GM23338 (cell line): Measurements from ENCODE around the gene SIRT6. TPM values are rescaled to one million over a fixed set of nuclear protein-coding genes. Genes with fewer than 3 reads are reported as not detected.

Experiments
- ATAC-seq: fragments of 200-7000 bp; cut with Tn5 transposase; 3 replicates; pipeline ENCODE4 v1.9.1; 2020
- DNase-seq: peaks from one replicate; pipeline ENCODE4 v3.0.0-alpha.2; 2015; ENCODE audit warnings: low spot score
- H2AFZ ChIP-seq: fragments of 200-600 bp; sonication (generic); 2 replicates; pipeline ENCODE4 v1.8.0; 2016; ENCODE audit warnings: antibody characterized with exemption, mild to moderate bottlenecking, moderate library complexity
- H3F3A ChIP-seq: fragments of 200-600 bp; sonication (generic); replicated peaks from 2 replicates; pipeline ENCODE4 v1.8.0; 2017; ENCODE audit warnings: antibody characterized with exemption, mixed run types, low read depth
- H3K27ac ChIP-seq: fragments of 200-600 bp; sonication (generic); 2 replicates; pipeline ENCODE4 v1.6.1; 2016; ENCODE audit warnings: low read depth
- H3K27me3 ChIP-seq: fragments of 200-600 bp; sonication (generic); 2 replicates; pipeline ENCODE4 v1.8.0; 2016; ENCODE audit warnings: mild to moderate bottlenecking, mixed run types, moderate library complexity; ENCODE audit not compliant: insufficient read depth
- H3K36me3 ChIP-seq: fragments of 200-600 bp; sonication (generic); 2 replicates; pipeline ENCODE4 v1.8.0; 2016; ENCODE audit warnings: mild to moderate bottlenecking; ENCODE audit not compliant: insufficient read depth
- H3K4me1 ChIP-seq: fragments of 200-600 bp; sonication (generic); 2 replicates; pipeline ENCODE4 v1.8.0; 2016; ENCODE audit warnings: mild to moderate bottlenecking, moderate library complexity; ENCODE audit not compliant: insufficient read depth
- H3K4me2 ChIP-seq: fragments of 200-600 bp; sonication (generic); 2 replicates; pipeline ENCODE4 v1.7.1; 2017; ENCODE audit warnings: mixed run types
- H3K4me3 ChIP-seq: fragments of 200-600 bp; sonication (generic); 2 replicates; pipeline ENCODE4 v1.6.1; 2016; ENCODE audit warnings: mixed run types
- H3K79me2 ChIP-seq: fragments of 200-600 bp; sonication (generic); replicated peaks from 2 replicates; pipeline ENCODE4 v1.8.0; 2017; ENCODE audit warnings: mild to moderate bottlenecking; ENCODE audit not compliant: insufficient read depth
- H3K9me2 ChIP-seq: fragments of 200-600 bp; sonication (generic); 2 replicates; pipeline ENCODE4 v1.8.0; 2017; ENCODE audit not compliant: insufficient read depth
- H4K20me1 ChIP-seq: fragments of 200-600 bp; sonication (generic); replicated peaks from 2 replicates; pipeline ENCODE4 v1.8.0; 2017; ENCODE audit warnings: mild to moderate bottlenecking; ENCODE audit not compliant: insufficient read depth
- H3K27ac Mint-ChIP-seq: 2 replicates; pipeline ENCODE4 v1.8.0; 2020; ENCODE audit warnings: inconsistent platforms, mild to moderate bottlenecking, moderate library complexity, mixed read lengths
- H3K27me3 Mint-ChIP-seq: 3 replicates; pipeline ENCODE4 v1.8.0; 2022; ENCODE audit warnings: low read depth, mild to moderate bottlenecking, moderate library complexity, mixed read lengths, inconsistent platforms; ENCODE audit not compliant: insufficient read depth, poor library complexity
- H3K36me3 Mint-ChIP-seq: 3 replicates; pipeline ENCODE4 v1.8.0; 2021; ENCODE audit warnings: low read depth, mild to moderate bottlenecking, inconsistent platforms, moderate library complexity, mixed read lengths
- H3K4me1 Mint-ChIP-seq: 3 replicates; pipeline ENCODE4 v1.8.0; 2020; ENCODE audit warnings: mild to moderate bottlenecking, inconsistent platforms, mixed read lengths
- H3K4me3 Mint-ChIP-seq: 3 replicates; pipeline ENCODE4 v1.8.0; 2021; ENCODE audit warnings: moderate library complexity, mild to moderate bottlenecking, inconsistent platforms, mixed read lengths
- H3K9me3 Mint-ChIP-seq: 3 replicates; pipeline ENCODE4 v1.8.0; 2020; ENCODE audit warnings: moderate library complexity, mild to moderate bottlenecking, inconsistent platforms, mixed read lengths
- CREB1 ChIP-seq: fragments of 250-450 bp; sonication (Bioruptor Pico); IDR thresholded peaks from 2 replicates; pipeline ENCODE4 v1.5.0; 2020; ENCODE audit warnings: low read depth, mild to moderate bottlenecking, moderate library complexity
- EZH2 ChIP-seq: fragments of 200-600 bp; sonication (generic); IDR thresholded peaks from one replicate; pipeline ENCODE4 v1.8.0; 2017; ENCODE audit warnings: antibody characterized with exemption, mild to moderate bottlenecking, low read depth; ENCODE audit not compliant: unreplicated experiment
- EZH2phosphoT487 ChIP-seq: fragments of 200-600 bp; sonication (generic); IDR thresholded peaks from one replicate; pipeline ENCODE4 v1.8.1; 2018; ENCODE audit warnings: antibody characterized with exemption; ENCODE audit not compliant: unreplicated experiment
- NANOG ChIP-seq: IDR thresholded peaks from 2 replicates; pipeline ENCODE4 v1.6.1; 2016; ENCODE audit warnings: antibody characterized with exemption, borderline replicate concordance
- POLR2AphosphoS5 ChIP-seq: IDR thresholded peaks from 2 replicates; pipeline ENCODE4 v1.6.1; 2016; ENCODE audit warnings: antibody characterized with exemption, low read depth
- STAT1 ChIP-seq: IDR thresholded peaks from one replicate; pipeline ENCODE4 v1.6.1; 2016; ENCODE audit warnings: antibody characterized with exemption; ENCODE audit not compliant: unreplicated experiment
- polyA plus RNA-seq: library from polyadenylated mRNA; unstranded; fragments of >200 nt; fragmentation: Nextera tagmentation; extraction: Ambion mirVana; gene quantifications from 2 replicates; pipeline ENCODE4 v1.2.1, GENCODE V29; 2016
- total RNA-seq: library from RNA; depleted of rRNA; stranded (reverse); fragments of >200 nt; shearing (Covaris generic); gene quantifications from 2 replicates; pipeline ENCODE4 v1.2.3, GENCODE V29; 2014
- TF ChIP-seq, protein P1 (sequence below): fragments of 250-450 bp; sonication (Bioruptor Pico); IDR thresholded peaks from 2 replicates; pipeline ENCODE4 v1.5.0; 2020; ENCODE audit warnings: mild to moderate bottlenecking, moderate library complexity
- TF ChIP-seq, protein P2 (sequence below), 2 experiments: fragments of 200-600 bp in 1 of 2; sonication (generic) in 1 of 2; conservative IDR thresholded peaks; 2 replicates each; pipeline versions ENCODE4 v1.5.1 to v1.6.1; 2016 to 2017; ENCODE audit warnings: antibody characterized with exemption in 2 of 2, low read depth in 2 of 2, mild to moderate bottlenecking in 2 of 2, moderate library complexity in 1 of 2

The SIRT6 gene
- total and polyA plus RNA-seq, 2 experiments from 2014 or later, result 18.9 to 26.7 TPM

DNA sequence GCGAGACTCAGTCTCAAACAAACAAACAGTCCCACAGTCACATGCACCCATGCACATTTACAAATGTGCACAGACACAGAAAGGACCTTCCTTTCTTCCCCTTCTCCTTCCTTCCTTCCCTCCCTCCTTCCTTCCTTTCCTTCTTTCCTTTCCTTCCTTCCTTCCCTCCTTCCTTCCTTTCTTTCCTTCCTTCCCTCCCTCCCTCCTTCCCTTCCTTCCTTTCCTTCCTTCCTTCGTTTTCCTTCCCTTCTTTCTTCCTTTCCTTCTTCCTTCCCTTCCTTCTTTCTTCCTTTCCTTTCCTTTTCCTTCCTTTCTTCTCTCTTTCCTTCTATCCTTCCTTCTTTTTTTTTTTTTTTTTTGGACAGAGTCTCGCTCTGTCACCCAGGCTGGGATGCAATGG lies 30.8 kb upstream of the SIRT6 start (continued):
- TF ChIP-seq, protein P1, sequence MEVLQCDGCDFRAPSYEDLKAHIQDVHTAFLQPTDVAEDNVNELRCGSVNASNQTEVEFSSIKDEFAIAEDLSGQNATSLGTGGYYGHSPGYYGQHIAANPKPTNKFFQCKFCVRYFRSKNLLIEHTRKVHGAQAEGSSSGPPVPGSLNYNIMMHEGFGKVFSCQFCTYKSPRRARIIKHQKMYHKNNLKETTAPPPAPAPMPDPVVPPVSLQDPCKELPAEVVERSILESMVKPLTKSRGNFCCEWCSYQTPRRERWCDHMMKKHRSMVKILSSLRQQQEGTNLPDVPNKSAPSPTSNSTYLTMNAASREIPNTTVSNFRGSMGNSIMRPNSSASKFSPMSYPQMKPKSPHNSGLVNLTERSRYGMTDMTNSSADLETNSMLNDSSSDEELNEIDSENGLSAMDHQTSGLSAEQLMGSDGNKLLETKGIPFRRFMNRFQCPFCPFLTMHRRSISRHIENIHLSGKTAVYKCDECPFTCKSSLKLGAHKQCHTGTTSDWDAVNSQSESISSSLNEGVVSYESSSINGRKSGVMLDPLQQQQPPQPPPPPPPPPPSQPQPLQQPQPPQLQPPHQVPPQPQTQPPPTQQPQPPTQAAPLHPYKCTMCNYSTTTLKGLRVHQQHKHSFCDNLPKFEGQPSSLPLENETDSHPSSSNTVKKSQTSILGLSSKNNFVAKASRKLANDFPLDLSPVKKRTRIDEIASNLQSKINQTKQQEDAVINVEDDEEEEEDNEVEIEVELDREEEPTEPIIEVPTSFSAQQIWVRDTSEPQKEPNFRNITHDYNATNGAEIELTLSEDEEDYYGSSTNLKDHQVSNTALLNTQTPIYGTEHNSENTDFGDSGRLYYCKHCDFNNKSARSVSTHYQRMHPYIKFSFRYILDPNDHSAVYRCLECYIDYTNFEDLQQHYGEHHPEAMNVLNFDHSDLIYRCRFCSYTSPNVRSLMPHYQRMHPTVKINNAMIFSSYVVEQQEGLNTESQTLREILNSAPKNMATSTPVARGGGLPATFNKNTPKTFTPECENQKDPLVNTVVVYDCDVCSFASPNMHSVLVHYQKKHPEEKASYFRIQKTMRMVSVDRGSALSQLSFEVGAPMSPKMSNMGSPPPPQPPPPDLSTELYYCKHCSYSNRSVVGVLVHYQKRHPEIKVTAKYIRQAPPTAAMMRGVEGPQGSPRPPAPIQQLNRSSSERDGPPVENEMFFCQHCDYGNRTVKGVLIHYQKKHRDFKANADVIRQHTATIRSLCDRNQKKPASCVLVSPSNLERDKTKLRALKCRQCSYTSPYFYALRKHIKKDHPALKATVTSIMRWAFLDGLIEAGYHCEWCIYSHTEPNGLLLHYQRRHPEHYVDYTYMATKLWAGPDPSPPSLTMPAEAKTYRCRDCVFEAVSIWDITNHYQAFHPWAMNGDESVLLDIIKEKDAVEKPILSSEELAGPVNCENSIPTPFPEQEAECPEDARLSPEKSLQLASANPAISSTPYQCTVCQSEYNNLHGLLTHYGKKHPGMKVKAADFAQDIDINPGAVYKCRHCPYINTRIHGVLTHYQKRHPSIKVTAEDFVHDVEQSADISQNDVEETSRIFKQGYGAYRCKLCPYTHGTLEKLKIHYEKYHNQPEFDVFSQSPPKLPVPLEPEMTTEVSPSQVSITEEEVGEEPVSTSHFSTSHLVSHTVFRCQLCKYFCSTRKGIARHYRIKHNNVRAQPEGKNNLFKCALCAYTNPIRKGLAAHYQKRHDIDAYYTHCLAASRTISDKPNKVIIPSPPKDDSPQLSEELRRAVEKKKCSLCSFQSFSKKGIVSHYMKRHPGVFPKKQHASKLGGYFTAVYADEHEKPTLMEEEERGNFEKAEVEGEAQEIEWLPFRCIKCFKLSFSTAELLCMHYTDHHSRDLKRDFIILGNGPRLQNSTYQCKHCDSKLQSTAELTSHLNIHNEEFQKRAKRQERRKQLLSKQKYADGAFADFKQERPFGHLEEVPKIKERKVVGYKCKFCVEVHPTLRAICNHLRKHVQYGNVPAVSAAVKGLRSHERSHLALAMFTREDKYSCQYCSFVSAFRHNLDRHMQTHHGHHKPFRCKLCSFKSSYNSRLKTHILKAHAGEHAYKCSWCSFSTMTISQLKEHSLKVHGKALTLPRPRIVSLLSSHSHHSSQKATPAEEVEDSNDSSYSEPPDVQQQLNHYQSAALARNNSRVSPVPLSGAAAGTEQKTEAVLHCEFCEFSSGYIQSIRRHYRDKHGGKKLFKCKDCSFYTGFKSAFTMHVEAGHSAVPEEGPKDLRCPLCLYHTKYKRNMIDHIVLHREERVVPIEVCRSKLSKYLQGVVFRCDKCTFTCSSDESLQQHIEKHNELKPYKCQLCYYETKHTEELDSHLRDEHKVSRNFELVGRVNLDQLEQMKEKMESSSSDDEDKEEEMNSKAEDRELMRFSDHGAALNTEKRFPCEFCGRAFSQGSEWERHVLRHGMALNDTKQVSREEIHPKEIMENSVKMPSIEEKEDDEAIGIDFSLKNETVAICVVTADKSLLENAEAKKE (CRISPR knock-in tag), result no peak
- TF ChIP-seq NANOG (no peak), EZH2 (no peak), POLR2AphosphoS5 (no peak)

DNA sequence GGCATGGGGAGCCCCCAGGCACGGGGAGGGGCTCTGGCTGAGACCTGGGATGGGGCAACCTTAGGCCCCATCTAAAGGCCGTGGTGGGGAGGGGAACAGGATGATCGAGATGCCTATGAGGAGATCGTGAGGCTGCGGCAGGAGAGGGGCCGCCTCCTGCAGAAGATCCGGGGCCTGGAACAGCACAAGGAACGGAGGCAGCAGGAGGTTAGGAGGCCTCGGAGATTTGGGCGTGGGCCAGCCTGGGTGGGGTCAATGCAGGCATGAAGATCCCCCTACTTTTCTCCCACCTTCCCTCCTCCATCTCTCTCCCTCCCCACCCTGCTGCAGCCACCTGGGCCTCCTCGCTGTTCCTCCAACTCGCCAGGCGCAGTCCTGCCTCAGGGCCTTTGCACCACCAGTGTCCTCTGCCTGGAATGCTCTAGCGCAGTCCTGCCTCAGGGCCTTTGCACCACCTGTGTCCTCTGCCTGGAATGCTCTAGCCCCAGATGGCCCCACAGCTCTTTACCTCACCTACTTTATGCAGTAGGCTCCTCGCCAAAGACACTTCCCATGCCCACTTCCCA lies 27.9 kb upstream of the SIRT6 start:
- Histone ChIP-seq H2AFZ (no peak overlapping the region), H3F3A (peaks cover 4% of the 10 kb centered on the region; the same call in 1 of the 2 replicates), H3K79me2 (no peaks in the 10 kb centered on the region), H3K9me2 (no peaks in the 10 kb centered on the region), H3K36me3 (no peaks in the 10 kb centered on the region), H3K4me3 (no peak overlapping the region), H3K27ac (no peak overlapping the region), H3K4me2 (no peak overlapping the region), H4K20me1 (no peaks in the 10 kb centered on the region; the same call in 1 of the 2 replicates), H3K27me3 (no peaks in the 10 kb centered on the region), H3K4me1 (no peaks in the 10 kb centered on the region)
- DNase-seq (no peak), ATAC-seq (no peak)
- Mint-ChIP-seq H3K27ac (no peak overlapping the region), H3K27me3 (peaks cover 9% of the 10 kb centered on the region), H3K4me3 (no peak overlapping the region), H3K9me3 (no peaks in the 10 kb centered on the region), H3K4me1 (peaks cover 4% of the 10 kb centered on the region; the same call in 2 of the 3 replicates), H3K36me3 (peaks cover 3% of the 10 kb centered on the region; the same call in 2 of the 3 replicates)
- TF ChIP-seq, protein P2, sequence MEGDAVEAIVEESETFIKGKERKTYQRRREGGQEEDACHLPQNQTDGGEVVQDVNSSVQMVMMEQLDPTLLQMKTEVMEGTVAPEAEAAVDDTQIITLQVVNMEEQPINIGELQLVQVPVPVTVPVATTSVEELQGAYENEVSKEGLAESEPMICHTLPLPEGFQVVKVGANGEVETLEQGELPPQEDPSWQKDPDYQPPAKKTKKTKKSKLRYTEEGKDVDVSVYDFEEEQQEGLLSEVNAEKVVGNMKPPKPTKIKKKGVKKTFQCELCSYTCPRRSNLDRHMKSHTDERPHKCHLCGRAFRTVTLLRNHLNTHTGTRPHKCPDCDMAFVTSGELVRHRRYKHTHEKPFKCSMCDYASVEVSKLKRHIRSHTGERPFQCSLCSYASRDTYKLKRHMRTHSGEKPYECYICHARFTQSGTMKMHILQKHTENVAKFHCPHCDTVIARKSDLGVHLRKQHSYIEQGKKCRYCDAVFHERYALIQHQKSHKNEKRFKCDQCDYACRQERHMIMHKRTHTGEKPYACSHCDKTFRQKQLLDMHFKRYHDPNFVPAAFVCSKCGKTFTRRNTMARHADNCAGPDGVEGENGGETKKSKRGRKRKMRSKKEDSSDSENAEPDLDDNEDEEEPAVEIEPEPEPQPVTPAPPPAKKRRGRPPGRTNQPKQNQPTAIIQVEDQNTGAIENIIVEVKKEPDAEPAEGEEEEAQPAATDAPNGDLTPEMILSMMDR (conservative IDR thresholded peaks at IDR 0.05; ENCODE audit: low read depth in 2 of 2), result no peak
- TF ChIP-seq STAT1 (no peak), CREB1 (CRISPR knock-in tag) (no peak), EZH2 (no peak), EZH2phosphoT487 (no peak), NANOG (no peak)
